HG03135 (cell line): ENCODE data around the gene ENTPD2.

Source experiments
- ATAC-seq: cut with Tn5 transposase; IDR thresholded peaks from one replicate; pipeline ENCODE4 v1.9.1; 2021; ENCODE audit warnings: mild to moderate bottlenecking, moderate library complexity; ENCODE audit not compliant: unreplicated experiment

The ENTPD2 gene

DNA sequence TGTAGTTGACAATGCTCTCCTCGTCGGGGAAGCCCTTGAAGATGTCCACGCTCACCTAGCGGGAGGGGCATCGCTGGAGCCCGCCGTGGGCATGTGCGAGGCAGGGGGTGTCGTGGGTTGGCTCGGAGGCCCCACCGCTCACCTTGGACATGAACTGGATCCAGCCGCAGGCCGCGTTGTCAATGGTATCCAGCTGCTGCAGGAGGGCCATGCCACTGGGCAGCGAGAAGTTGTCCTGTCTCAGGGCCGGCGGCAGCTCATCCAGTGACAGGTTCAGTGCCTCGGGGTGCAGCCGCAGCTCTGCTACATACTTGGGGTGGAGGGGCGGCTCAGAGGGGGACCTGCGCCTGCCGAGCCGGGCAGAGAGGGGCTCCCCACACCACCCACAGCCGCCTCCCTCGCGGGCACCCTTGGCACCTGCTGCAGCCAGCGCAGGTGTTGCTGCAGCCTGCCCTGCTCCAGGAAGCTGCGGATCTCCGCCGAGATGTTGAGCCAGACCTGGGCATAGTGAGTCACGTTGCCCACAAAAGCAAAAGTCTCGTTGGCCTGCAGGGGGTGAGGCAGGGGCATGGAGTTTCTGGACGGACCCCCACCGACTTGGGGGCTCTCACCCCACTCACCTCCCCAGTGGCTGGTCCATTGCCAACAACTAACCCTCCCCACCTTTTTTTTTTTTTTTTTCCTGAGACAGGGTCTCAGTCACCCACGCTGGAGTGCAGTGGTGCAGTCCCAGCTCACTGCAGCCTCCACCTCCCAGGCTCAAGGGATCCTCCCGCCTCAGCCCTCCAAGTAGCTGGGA is 34.9 kb downstream of the ENTPD2 start:
- no peak for ATAC-seq

DNA sequence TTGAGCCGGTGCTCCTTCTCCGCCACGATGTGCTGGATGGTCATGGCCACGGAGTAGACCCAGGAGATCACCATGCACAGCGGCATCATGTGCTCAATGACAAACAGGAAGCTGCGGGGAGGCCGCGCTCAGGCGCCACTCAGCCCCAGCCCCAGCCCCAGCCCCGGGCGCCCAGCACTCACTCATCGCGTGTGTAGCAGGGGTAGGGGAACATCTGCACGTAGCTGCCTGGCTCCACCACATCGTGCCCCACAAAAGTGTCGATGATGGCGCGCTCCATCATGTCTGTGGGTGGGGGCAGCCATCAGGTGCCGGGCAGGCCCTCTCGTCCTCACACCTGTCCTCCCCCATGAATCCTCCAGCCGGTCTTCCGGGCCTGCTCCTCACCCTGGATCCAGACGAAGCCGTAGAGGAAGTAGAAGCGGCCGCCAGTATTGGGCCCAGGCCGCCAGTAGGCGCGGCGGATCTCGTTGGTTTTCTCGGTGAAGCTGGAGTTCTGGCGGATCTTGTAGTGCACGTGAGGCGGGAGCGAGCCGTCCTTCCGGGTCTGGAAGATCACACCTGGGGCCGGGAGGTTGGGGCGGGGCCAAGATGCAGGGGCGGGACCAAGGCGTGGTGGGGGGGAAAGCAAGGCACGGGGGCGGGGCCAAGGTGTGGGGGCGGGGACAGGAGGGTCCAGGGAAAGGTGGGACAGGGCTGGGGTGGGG is 35.9 kb downstream of the ENTPD2 start:
- no peak for ATAC-seq

- ATAC-seq, result no peak
These were observed 36.8 kb downstream of the ENTPD2 start for GRCh38 chr9:137017071-137017470.

- no peak for ATAC-seq
These were observed 37.4 kb downstream of the ENTPD2 start for GRCh38 chr9:137016436-137016835.

DNA sequence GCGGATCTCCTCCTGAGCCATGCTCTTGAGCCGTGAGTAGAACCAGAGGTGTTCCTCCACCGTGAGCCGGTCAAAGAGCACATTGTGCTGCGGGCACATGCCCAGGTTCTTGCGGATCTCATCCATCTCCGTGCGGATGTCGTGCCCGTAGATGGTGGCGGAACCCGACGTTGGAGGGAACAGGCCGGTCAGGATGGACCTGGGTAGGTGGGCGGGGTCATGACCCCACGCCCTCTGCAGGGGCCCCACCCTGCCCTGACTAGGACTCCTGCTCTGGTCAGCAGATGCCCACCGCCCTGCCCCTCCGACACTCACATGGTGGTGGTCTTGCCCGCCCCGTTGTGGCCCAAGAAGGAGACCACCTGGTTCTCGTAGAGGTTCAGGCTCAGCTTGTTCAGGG is 37.9 kb downstream of the ENTPD2 start:
- no peak for ATAC-seq

- ATAC-seq, result no peak
These were observed 38.3 kb downstream of the ENTPD2 start for GRCh38 chr9:137015540-137015930.

DNA sequence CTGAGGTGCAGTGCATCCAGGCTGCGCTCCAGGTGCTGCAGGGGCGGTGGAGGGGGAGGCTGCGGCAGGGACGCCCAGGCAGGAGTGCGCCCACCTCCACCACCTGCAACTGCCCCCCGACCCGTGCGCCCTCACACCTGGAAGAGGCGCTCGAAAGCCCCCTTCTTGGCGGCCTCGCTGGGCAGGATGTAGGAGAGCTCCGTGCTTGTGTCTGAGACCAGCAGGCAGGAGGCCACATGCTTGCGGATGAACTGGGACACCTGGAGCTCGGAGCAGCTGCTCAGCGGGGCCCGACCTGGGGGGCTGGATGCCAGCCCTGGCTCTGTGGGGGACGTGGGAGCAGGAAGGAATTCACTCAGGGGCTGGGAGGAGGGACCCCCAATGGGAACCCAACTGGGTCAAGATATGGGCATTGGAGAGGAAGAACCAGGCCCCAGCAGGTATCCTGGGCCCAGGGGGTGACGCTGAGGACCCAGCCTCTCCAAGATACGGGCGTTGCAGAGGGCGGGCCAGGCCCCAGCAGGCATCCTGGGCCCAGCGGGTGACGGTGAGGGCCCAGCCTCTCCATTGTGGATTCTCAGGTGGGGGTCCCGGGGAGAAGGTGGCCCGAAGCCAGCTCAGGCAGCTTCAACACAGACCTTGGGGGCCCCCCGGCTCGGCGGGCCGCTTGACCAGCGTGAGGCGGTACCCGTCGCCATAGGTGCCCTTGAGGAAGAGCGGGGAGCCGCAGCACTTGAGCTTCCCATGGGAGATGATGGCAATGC is 38.9 kb downstream of the ENTPD2 start:
- ATAC-seq, result no peak

DNA sequence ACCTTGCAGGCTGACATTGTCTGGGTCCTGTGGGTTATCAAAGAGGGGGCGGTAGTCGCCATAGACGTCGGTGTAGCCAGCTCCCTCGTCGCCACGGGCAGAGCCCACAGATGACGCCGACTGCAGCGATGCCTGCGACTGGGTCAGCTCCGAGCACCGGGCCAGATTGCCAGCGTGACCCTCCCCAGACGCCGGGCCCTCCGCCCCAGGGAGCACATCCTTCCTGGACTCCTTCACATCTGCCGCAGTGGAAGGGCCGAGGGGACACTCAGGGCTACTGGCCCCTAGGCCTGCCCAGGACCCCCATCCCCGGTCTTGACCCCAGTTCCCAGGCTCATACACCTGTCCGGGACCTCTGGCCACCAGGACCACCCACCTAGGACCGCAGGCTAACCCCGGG is 39.7 kb downstream of the ENTPD2 start:
- ATAC-seq, result no peak

DNA sequence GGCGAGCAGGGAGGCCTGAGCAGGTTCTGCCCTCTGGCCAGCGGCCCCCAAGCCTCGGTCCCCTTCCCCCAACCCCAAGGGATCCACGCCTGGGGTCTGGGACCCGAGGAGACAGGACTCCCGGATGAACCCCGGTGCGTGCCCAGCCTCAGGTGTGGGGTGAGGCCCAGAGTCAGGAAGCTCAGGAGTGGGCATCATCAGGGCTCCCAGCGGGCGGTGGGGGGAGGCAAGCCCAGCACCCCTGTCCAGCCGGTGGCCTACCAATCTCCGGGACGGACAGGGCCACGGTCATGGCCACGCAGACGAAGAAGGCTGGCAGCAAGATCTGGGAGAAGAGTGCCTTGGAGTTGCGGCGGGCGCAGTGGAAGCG is 40.3 kb downstream of the ENTPD2 start:
- no peak for ATAC-seq

- ATAC-seq, result no peak
These were observed 40.9 kb downstream of the ENTPD2 start for GRCh38 chr9:137012694-137013570.

GRCh38 chr9:137011907-137012675 is 41.8 kb downstream of the ENTPD2 start:
- ATAC-seq, result no peak

- no peak for ATAC-seq
These were observed 42.7 kb downstream of the ENTPD2 start for GRCh38 chr9:137011156-137011555.

DNA sequence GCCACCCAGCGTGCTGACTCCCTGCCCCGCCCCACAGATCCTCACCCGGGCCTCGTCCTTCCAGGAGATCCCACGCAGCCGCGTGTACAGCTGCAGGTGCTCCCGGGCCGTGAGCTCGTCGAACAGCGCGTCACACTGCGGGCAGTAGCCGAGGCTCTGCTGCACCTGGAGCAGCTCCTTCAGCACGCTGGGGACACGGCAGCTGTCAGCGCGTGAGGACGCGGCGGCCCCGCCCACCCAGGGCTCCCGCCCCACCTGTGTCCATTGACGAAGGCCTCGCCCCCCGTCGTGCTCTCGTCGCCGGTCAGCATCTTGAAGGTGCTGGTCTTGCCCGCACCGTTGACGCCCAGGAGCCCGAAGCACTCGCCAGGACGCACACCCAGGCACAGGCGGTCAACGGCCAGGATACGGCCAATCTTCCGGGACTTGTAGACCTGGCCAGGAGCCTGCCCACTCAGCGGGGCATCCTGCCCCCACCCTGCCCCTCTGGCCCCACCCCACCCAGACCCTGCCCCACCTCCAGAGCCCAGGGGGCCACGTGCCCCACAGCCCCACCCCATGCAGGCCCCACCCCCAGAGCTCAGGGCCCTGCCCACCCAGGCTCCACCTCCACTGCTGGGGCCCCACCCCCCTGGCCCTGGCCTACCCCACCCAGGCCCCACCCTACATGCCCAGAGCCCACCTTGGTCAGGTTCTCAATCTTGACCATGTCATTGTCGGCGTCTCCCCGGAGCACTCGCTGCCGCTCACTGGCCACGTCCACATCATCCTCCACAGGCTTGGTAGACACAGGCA is 43.7 kb downstream of the ENTPD2 start:
- no peak for ATAC-seq

- ATAC-seq, result no peak
These were observed 44.6 kb downstream of the ENTPD2 start for GRCh38 chr9:137009217-137009616.

DNA sequence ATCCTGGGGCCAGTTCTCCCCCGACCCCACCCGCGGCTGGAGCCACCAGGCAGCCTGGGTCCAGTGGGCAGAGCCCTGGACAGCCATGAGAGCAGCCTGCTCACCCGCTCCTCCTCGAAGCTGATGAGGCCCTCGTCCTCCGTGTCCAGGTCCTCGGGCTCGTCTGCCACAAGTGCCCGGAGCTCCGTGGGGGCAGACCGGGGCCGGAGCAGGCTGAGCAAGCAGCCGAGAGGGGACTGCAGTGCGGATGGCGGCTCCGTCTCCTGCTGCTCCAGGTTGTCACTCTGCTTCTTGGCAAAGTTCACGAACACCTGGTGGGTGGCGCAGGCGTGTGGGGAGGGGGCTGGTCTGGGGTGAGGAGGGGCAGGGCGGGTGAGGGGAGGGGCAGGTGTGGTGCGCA is 45.5 kb downstream of the ENTPD2 start:
- ATAC-seq, result no peak

DNA sequence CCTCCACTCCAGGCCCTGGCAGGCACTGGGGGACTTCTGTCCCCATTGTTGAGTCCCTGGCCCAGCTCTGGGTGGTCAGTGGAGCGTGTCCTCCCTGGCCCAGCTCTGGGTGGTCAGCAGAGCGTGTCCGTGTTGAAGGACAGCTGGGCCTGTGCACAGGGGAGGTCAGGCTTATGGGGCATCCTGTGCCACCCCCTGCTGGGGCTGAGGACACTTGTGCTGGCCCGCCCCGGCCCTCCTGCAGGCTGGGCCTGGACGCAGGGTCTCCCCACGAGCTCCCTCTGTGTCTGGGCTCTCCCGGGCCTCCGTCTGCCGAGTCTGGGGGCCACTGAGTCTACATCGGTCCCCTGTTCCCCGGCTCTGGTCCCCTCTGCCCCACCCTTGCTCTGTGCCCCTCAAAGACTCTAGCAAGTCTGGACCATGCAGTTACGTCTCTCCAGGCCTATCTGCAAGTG is 46.0 kb downstream of the ENTPD2 start:
- no peak for ATAC-seq

- ATAC-seq, result no peak
These were observed 46.6 kb downstream of the ENTPD2 start for GRCh38 chr9:137007108-137007815.
